Skeletal muscle tissue (tissue), 4 donors: ENCODE measurements around the gene MAFB. TPM values are rescaled to one million over a fixed set of nuclear protein-coding genes. Genes with fewer than 3 reads are reported as not detected.

Experiments
- H3K27ac ChIP-seq: one replicate; pipeline ENCODE4 v1.7.0; 2013; ENCODE audit warnings: mild to moderate bottlenecking, low read depth, low read length, inconsistent platforms
- H3K27me3 ChIP-seq, 3 donors: one replicate each; pipeline ENCODE4 v1.7.0; 2013; ENCODE audit warnings: low read length in 3 of 3; ENCODE audit not compliant: control insufficient read depth in 3 of 3, insufficient read depth in 3 of 3
- H3K36me3 ChIP-seq, 3 donors: one replicate each; pipeline ENCODE4 v1.7.0; 2013; ENCODE audit warnings: low read length in 3 of 3; ENCODE audit not compliant: control insufficient read depth in 3 of 3, insufficient read depth in 3 of 3
- H3K4me1 ChIP-seq, 3 donors: one replicate each; pipeline ENCODE4 v1.7.0; 2013; ENCODE audit warnings: low read length in 3 of 3, mild to moderate bottlenecking in 3 of 3; ENCODE audit not compliant: control insufficient read depth in 3 of 3, insufficient read depth in 3 of 3
- H3K4me3 ChIP-seq, 3 donors: one replicate each; pipeline ENCODE4 v1.7.0; 2013; ENCODE audit warnings: low read length in 3 of 3
- H3K9ac ChIP-seq, 3 donors: one replicate each; pipeline ENCODE4 v1.7.0; 2013; ENCODE audit warnings: low read length in 3 of 3, mild to moderate bottlenecking in 3 of 3, moderate library complexity in 2 of 3, low read depth in 1 of 3
- H3K9me3 ChIP-seq, 3 donors: one replicate each; pipeline ENCODE4 v1.7.0; 2013; ENCODE audit warnings: low read length in 3 of 3; ENCODE audit not compliant: control insufficient read depth in 3 of 3
- total RNA-seq: library from RNA; depleted of rRNA; stranded (reverse); fragments of >200 nt; gene quantifications from one replicate; pipeline ENCODE4 v1.2.3, GENCODE V29; 2014
- donor health status: Osteomylitis.

Gene MAFB
- total RNA-seq, 1 donor from 2014 or later = 9.9 TPM

DNA sequence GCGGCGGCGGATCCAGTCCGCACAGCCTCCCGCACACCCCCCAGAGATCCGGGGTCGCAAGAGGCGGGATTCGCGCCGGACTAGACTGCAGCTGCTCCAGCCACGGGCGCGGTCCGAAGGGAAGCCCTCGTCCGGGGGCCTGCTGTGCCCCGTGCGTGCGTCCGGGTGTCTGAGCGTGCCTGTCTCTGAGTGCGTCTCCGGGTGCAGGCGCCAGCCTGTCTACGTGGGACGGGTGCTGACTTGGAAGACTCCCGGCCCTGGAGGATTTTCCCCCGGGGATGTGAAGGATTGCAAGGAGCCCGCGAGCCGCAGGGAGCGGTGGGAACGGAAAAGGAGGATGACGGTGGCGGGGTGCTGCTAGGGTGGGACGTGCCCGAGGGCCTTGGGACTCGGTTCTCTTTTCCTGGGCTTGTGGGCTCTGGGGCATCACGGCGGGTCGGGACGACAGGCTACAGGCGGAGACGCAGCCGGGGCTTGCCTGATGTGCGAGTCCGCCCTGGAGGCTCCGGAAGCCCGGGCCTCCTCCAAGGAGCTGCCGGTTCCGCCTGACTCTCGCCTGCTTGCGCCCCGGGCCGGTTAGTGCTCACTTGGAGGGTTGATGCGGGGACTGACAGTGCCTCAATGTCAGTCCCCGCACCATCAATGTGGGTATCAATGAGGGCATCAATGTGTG is 5.7 kb downstream of the MAFB start:
- no peaks in the 10 kb centered on the region for H3K9me3 ChIP-seq
- peak overlapping the region in 2 of 3 donors; percentile 20 to 66 for H3K9ac ChIP-seq
- no peaks in the 10 kb centered on the region for H3K27me3 ChIP-seq
- peaks cover 4 to 12% (median 6%) of the 10 kb centered on the region in 3 donors for H3K36me3 ChIP-seq
- peak overlapping the region; percentile 64 for H3K27ac ChIP-seq
- H3K4me1 ChIP-seq = peaks cover 12 to 29% (median 14%) of the 10 kb centered on the region in 3 donors
- H3K4me3 ChIP-seq = peak overlapping the region in 2 of 3 donors; percentile 24 to 29

DNA sequence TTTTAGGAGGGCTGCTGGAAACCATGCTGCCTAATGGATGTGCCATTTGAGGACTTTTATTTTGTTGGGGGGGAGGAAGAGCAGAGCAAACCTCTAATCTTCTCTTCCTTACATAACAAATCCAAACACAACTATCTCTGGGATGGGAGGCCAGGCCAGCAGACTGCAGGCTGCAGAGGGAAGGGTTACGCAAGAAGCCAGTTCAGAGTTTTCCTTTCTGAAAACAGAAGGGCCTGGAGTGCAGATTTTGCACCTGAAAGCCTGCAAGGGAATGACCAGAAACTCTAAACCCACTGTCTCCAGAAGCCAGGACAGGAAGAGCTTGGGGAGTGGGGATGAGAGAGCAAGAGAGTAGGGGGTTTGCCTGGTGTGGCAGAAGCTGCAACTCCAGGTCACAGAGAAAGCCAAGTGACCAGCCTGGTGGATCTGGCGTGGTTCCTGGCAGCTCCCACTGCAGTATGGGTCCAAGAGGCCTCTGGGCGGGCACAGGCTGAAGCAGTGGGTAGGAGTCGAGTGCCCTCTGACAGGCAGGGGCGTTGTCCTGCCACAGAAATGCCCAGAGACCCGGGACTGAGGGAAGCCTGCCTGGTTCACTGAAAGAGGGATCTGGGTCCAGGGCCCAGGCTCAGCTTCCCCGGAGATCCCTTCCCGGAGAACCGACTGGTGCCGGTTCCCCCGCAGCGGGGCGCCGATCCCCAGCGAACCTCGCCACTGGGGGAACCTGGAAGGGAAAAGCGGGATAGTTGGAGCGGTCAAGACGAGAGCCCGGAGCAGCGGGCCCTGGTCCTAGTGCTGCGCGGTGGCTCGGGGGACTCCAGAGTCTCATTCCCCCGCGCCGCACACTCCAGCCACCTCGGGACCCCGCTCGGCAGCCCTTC is 6.7 kb downstream of the MAFB start:
- peak overlapping the region; percentile 38 for H3K27ac ChIP-seq
- no peaks in the 10 kb centered on the region for H3K9me3 ChIP-seq
- no peak overlapping the region for H3K4me3 ChIP-seq
- no peaks in the 10 kb centered on the region for H3K27me3 ChIP-seq
- H3K9ac ChIP-seq = peak overlapping the region in 1 of 3 donors; percentile 66
- peaks cover 10 to 22% (median 12%) of the 10 kb centered on the region in 3 donors for H3K4me1 ChIP-seq
- H3K36me3 ChIP-seq = peaks cover 4 to 12% (median 6%) of the 10 kb centered on the region in 3 donors

DNA sequence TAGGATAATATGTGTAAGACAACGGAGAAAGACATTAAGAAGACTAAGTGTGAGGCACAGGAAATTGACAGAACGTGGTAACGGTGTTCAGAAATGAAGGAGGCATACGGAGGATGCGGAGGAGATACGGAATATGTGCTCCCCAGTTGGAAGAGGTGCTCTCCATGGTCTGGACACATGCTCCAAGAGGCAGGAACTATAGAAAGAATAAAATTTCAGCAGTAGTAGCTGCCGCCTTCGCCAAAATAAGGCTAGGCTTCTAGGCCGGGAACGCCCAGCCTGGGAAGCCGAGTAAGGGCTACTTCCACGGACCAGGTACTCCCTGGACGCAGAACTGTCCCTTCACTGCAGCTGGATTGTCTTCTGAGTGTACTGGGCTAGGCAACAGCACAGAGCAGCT is 7.4 kb downstream of the MAFB start:
- H3K9ac ChIP-seq = no peak overlapping the region
- peaks cover 4 to 12% (median 6%) of the 10 kb centered on the region in 3 donors for H3K36me3 ChIP-seq
- no peak overlapping the region for H3K4me3 ChIP-seq
- no peaks in the 10 kb centered on the region for H3K9me3 ChIP-seq
- no peaks in the 10 kb centered on the region for H3K27me3 ChIP-seq
- H3K4me1 ChIP-seq = peaks cover 10 to 22% (median 12%) of the 10 kb centered on the region in 3 donors
- peak overlapping the region; percentile 38 for H3K27ac ChIP-seq

DNA sequence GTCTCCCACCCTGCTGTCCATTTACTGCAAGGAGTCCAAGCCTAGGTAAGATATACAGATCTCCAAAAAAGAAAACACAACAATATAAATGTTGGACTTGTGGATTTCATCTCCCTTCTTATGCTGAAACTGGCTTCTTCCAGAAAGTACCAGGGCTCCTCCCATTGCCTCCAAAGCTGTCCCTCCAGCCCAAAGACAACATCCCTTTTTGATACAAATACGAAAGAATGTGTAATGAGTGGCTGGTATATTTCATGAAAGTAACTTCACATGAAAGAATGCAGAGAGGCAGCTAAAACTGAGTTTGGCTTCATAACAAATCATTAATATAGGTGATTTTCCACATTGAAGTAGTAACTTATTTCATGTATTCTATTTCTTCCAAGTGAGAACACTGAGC is 7.9 kb downstream of the MAFB start:
- H3K4me3 ChIP-seq = no peak overlapping the region
- H3K9me3 ChIP-seq = no peaks in the 10 kb centered on the region
- no peaks in the 10 kb centered on the region for H3K27me3 ChIP-seq
- peaks cover 6 to 18% (median 8%) of the 10 kb centered on the region in 3 donors for H3K4me1 ChIP-seq
- no peak overlapping the region for H3K9ac ChIP-seq
- H3K36me3 ChIP-seq = peaks cover 4 to 12% (median 6%) of the 10 kb centered on the region in 3 donors
- no peak overlapping the region for H3K27ac ChIP-seq

DNA sequence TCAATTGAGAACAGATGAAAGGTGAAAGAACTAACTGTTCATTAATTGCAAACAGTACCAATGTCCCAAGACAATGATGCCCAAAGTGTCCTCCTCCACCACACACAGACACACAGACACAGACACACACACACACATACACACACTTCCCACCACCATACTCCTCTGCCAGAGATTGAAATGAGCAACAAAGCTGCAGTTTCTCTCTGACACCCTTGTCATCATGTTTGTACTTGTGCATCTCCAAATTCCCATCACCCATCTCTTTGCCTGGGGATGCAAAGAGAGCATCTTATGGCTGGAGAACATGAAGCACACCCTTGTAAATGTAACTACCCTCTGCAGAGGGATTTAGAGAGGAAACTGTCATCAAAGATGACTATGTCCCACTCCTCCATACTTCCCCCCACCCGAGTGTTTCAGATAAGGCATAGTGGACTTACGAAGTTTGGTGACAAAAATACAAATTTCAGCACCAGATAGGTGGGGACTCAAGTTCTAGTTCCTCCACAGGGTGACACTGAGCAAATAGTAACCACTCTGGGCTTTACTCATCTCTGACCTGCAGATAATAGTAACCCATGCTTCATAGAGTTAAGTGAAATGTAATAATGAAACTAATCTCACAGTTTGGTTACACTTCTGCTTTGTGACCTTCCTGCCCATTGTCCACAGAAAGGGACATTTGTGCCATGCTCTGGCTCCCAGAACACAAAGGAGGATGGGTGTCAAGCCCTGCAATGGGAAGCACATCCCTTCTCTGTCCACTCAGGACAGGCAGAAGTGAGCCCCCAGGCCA is 8.7 kb downstream of the MAFB start:
- Histone ChIP-seq H3K4me3 (no peak overlapping the region), H3K9me3 (no peaks in the 10 kb centered on the region), H3K36me3 (peaks cover 2 to 11% (median 3%) of the 10 kb centered on the region in 3 donors), H3K27me3 (no peaks in the 10 kb centered on the region), H3K27ac (no peak overlapping the region), H3K9ac (no peak overlapping the region), H3K4me1 (peaks cover 3 to 15% (median 7%) of the 10 kb centered on the region in 3 donors)

DNA sequence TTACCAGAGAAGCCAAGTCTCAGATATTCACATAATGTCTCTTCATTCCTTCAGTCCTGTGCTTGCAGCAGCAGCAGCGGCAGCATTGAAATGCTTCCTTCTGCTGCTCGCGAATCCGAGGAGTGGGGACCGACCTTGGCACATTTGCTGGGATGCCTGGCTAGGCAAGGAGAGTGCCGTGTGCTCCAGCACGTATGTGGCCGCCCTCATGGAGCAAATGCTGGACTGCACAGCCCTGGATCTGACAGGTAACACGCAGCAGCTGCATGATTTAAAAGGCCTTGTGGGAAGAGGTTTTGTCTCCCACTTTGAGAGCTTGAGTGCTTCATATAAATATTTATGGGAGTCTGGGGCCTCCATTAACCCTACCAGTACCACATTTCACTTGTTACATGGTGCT is 9.9 kb downstream of the MAFB start:
- Histone ChIP-seq H3K27ac (no peak overlapping the region), H3K36me3 (peaks cover 0 to 5% (median 0%) of the 10 kb centered on the region in 3 donors), H3K4me1 (peaks cover 0 to 8% (median 2%) of the 10 kb centered on the region in 3 donors), H3K4me3 (no peak overlapping the region), H3K27me3 (no peaks in the 10 kb centered on the region), H3K9me3 (no peaks in the 10 kb centered on the region), H3K9ac (no peak overlapping the region)

DNA sequence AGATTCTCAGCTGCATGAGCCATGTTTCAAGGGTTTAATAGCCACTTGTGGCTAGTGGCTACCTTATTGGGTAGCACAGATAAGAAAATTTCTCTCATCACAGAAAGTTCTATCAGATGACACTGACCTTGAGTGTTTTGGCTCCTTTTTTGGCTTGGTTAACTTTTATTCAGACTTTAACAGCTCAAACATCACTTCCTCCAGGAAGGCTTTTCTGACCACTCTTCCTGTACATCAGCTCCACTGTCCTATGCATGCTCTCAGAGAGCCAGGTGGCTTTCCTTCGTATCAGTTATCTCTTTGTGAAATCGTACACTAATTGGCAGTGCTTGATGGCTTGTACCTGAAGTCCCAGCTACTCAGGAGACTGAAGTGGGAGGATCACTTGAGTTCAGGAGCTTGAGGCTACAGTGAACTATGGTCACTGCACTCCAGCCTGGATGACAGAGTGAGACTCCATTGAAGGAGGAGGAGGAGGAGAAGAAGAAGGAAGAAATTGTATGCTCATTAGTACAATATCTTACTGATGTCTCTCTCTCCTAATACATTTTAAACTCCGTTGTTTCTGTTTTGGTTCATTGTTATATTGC is 10.7 kb downstream of the MAFB start:
- no peaks in the 10 kb centered on the region for H3K27me3 ChIP-seq

DNA sequence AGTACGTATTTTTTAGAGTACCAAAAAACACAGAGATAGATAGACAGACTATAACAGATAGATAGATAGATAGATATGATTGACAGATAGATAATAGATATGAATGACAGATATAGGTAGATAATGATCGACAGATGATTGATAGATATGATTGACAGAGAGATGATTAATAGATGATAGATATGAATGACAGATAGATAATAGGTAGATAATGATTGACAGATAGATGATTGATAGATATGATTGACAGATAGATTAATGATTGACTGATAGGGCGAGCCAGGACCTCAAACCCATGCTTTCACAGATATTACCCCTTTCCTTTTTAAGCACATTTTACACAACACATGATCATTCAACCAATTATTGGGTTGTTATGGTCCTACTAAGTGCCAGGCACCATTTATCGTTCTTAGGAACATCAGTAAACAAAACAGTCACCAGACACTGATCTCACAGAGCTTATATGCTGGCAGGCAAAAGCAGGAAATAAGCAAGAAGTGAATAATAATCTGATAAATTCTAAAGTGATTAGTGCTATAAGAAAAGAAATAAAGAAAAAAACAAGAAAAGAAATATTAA is 11.6 kb downstream of the MAFB start:
- Histone ChIP-seq H3K4me3 (no peak overlapping the region), H3K27ac (no peak overlapping the region), H3K4me1 (peaks cover 0 to 8% (median 0%) of the 10 kb centered on the region in 3 donors), H3K9me3 (no peaks in the 10 kb centered on the region), H3K27me3 (no peaks in the 10 kb centered on the region), H3K9ac (no peak overlapping the region), H3K36me3 (no peaks in the 10 kb centered on the region)

More for the DNA sequence above, 10.7 kb downstream of the MAFB start:
- Histone ChIP-seq H3K4me3 (no peak overlapping the region), H3K36me3 (no peaks in the 10 kb centered on the region), H3K4me1 (peaks cover 0 to 8% (median 0%) of the 10 kb centered on the region in 3 donors), H3K9me3 (no peaks in the 10 kb centered on the region), H3K27ac (no peak overlapping the region), H3K9ac (no peak overlapping the region)
